Effector memory CD4-positive, alpha-beta T cell (primary cell): ENCODE data around the gene CPSF4L.
"Not testable (repeated sequence)": the region's sequence is repeated elsewhere in the genome, so short reads cannot be mapped to it uniquely, and the experiment has no call there.

Experiments
- DNase-seq, 3 donors: peaks; one replicate each; pipeline ENCODE4 v3.0.0-alpha.2; 2020
- H3K27ac ChIP-seq: 2 replicates; pipeline ENCODE4 v1.7.0; 2013; ENCODE audit warnings: mild to moderate bottlenecking, low read length, moderate library complexity; ENCODE audit not compliant: insufficient read depth, poor library complexity, severe bottlenecking
- H3K27me3 ChIP-seq: replicated peaks from 2 replicates; pipeline ENCODE4 v1.7.0; 2013; ENCODE audit warnings: mild to moderate bottlenecking, low read length; ENCODE audit not compliant: insufficient read depth, control insufficient read depth, poor library complexity, severe bottlenecking
- H3K36me3 ChIP-seq: 2 replicates; pipeline ENCODE4 v1.7.0; 2013; ENCODE audit warnings: mild to moderate bottlenecking, low read length, moderate library complexity; ENCODE audit not compliant: control insufficient read depth, insufficient read depth
- H3K4me1 ChIP-seq: 2 replicates; pipeline ENCODE4 v1.7.0; 2013; ENCODE audit warnings: low read length, mild to moderate bottlenecking; ENCODE audit not compliant: control insufficient read depth, insufficient read depth, poor library complexity, severe bottlenecking
- H3K4me3 ChIP-seq: 2 replicates; pipeline ENCODE4 v1.7.0; 2013; ENCODE audit warnings: low read length, low read depth, mild to moderate bottlenecking; ENCODE audit not compliant: insufficient read depth, poor library complexity, severe bottlenecking
- H3K9me3 ChIP-seq: 2 replicates; pipeline ENCODE4 v1.7.0; 2013; ENCODE audit warnings: mild to moderate bottlenecking, low read length, moderate library complexity; ENCODE audit not compliant: control insufficient read depth

The CPSF4L gene

GRCh38 chr17:73269329-73269615 is 7.6 kb upstream of the CPSF4L start:
- Histone ChIP-seq H3K9me3 (no peaks in the 10 kb centered on the region), H3K4me1 (no peaks in the 10 kb centered on the region), H3K36me3 (no peaks in the 10 kb centered on the region), H3K27me3 (no peaks in the 10 kb centered on the region), H3K4me3 (no peak overlapping the region), H3K27ac (no peak overlapping the region)
- DNase-seq: no peak

GRCh38 chr17:73268582-73269328 is 7.1 kb upstream of the CPSF4L start:
- no peak overlapping the region for H3K27ac ChIP-seq
- H3K4me3 ChIP-seq: no peak overlapping the region

GRCh38 chr17:73267648-73268537 is 6.2 kb upstream of the CPSF4L start:
- no peak overlapping the region for H3K4me3 ChIP-seq
- H3K27ac ChIP-seq: no peak overlapping the region
- H3K36me3 ChIP-seq: no peaks in the 10 kb centered on the region
- no peaks in the 10 kb centered on the region for H3K9me3 ChIP-seq
- no peak for DNase-seq
- no peaks in the 10 kb centered on the region for H3K27me3 ChIP-seq
- H3K4me1 ChIP-seq: no peaks in the 10 kb centered on the region

More at GRCh38 chr17:73268582-73269328, 7.1 kb upstream of the CPSF4L start:
- no peaks in the 10 kb centered on the region for H3K36me3 ChIP-seq
- H3K9me3 ChIP-seq: no peaks in the 10 kb centered on the region
- no peaks in the 10 kb centered on the region for H3K4me1 ChIP-seq
- no peaks in the 10 kb centered on the region for H3K27me3 ChIP-seq
- DNase-seq: no peak

- no peaks in the 10 kb centered on the region for H3K4me1 ChIP-seq
- H3K27ac ChIP-seq: no peak overlapping the region
- no peak overlapping the region for H3K4me3 ChIP-seq
- no peaks in the 10 kb centered on the region for H3K27me3 ChIP-seq
- H3K9me3 ChIP-seq: no peaks in the 10 kb centered on the region
- no peak for DNase-seq
- no peaks in the 10 kb centered on the region for H3K36me3 ChIP-seq
Measured at GRCh38 chr17:73266796-73267195, 5.1 kb upstream of the CPSF4L start.

- Histone ChIP-seq H3K36me3 (no peaks in the 10 kb centered on the region), H3K27me3 (no peaks in the 10 kb centered on the region), H3K27ac (no peak overlapping the region), H3K4me1 (no peaks in the 10 kb centered on the region), H3K4me3 (no peak overlapping the region), H3K9me3 (no peaks in the 10 kb centered on the region)
- DNase-seq: no peak
Measured at GRCh38 chr17:73265646-73266640, 4.3 kb upstream of the CPSF4L start.

- H3K9me3 ChIP-seq, H3K4me3 ChIP-seq, H3K27ac ChIP-seq, H3K36me3 ChIP-seq, DNase-seq, H3K27me3 ChIP-seq, H3K4me1 ChIP-seq: not testable (repeated sequence)
Measured at GRCh38 chr17:73264448-73264847, 2.8 kb upstream of the CPSF4L start.

GRCh38 chr17:73262676-73263642 is 1.3 kb upstream of the CPSF4L start:
- no peaks in the 10 kb centered on the region for H3K9me3 ChIP-seq
- DNase-seq: no peak
- no peak overlapping the region for H3K27ac ChIP-seq
- H3K36me3 ChIP-seq: no peaks in the 10 kb centered on the region
- H3K4me1 ChIP-seq: no peaks in the 10 kb centered on the region
- no peak overlapping the region for H3K4me3 ChIP-seq
- no peaks in the 10 kb centered on the region for H3K27me3 ChIP-seq

- Histone ChIP-seq H3K27me3 (no peaks in the 10 kb centered on the region), H3K9me3 (no peaks in the 10 kb centered on the region), H3K27ac (no peak overlapping the region), H3K36me3 (no peaks in the 10 kb centered on the region), H3K4me3 (no peak overlapping the region), H3K4me1 (no peaks in the 10 kb centered on the region)
- DNase-seq: no peak
Measured at GRCh38 chr17:73261952-73262675, 434 bp upstream of the CPSF4L start.
